WI38 (cell line): Measurements from ENCODE around the gene GPR132.

Experiments
- H3K4me3 ChIP-seq: 2 replicates; pipeline ENCODE4 v1.5.1; 2011; ENCODE audit warnings: low read depth, mild to moderate bottlenecking, control low read depth, low read length
- CTCF ChIP-seq: IDR thresholded peaks from 2 replicates; pipeline ENCODE4 v1.5.1; 2012; ENCODE audit warnings: low read depth, mild to moderate bottlenecking, control low read depth, low read length

The GPR132 gene

GRCh38 chr14:105025429-105025828 lies 39.8 kb downstream of the GPR132 start:
- TF ChIP-seq CTCF: no peak
- H3K4me3 ChIP-seq: no peak overlapping the region

GRCh38 chr14:105023791-105024480 lies 41.3 kb downstream of the GPR132 start:
- TF ChIP-seq CTCF: no peak
- no peak overlapping the region for H3K4me3 ChIP-seq

GRCh38 chr14:105023144-105023543 lies 42.1 kb downstream of the GPR132 start:
- no peak overlapping the region for H3K4me3 ChIP-seq
- no peak for TF ChIP-seq CTCF

- H3K4me3 ChIP-seq: peak overlapping the region; percentile 65
- no peak for TF ChIP-seq CTCF
These were observed 43.0 kb downstream of the GPR132 start for GRCh38 chr14:105022276-105022670.

- peak overlapping the region; percentile 65 for H3K4me3 ChIP-seq
- TF ChIP-seq CTCF: no peak
These were observed 43.5 kb downstream of the GPR132 start for GRCh38 chr14:105021656-105022275.

- peak within 1 kb of the TSS; percentile 72 for H3K4me3 ChIP-seq
- no peak for TF ChIP-seq CTCF
These were observed 44.2 kb downstream of the GPR132 start, which contains the start of gene CDCA4 for GRCh38 chr14:105020815-105021655. Gene CDCA4, minus strand, starts transcription at chr14:105021083. Its CDS starts 9,154 bp downstream, at chr14:105011929.
